HG03565 (cell line): ENCODE measurements around the gene DIRAS2.

Source experiments
- ATAC-seq: cut with Tn5 transposase; IDR thresholded peaks from one replicate; pipeline ENCODE4 v1.9.1; 2021; ENCODE audit warnings: mild to moderate bottlenecking, moderate library complexity; ENCODE audit not compliant: unreplicated experiment

DIRAS2 gene

DNA sequence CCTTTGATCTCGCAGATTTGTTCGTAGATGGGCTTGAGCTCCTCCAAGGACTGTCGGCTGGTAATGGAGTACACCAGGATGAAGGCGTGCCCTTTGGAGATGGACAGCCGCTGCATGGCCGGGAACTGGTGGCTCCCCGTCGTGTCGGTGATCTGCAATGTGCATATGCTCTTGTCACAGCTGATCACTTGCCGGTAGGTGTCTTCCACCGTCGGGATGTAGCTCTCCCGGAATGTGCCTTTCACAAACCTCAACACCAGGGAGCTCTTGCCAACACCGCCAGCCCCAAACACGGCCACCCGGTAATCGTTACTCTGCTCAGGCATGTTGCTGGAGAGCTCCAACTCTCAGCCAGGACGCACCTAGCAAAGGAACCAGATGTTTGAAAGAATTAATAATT, 29.1 kb downstream of the DIRAS2 start:
- ATAC-seq: no peak

DNA sequence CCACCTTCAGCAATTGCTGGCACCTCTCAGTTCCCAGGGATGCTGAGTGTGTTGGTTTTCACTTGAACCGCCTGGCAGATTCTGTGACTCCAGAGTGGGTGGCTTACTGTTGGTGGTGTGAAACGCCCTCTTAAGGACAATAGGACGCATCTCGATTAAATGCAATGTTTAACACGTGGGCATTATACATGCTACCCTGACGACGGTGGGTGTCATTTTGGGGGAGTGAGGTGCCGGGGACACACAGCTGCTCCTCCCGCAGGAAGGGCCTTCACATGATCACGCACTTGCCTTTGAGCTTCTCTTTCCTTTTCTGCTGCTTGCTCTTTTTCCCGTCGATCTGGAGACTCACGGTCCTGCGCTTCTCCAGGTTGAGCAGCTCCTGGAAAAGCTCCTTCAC, 29.7 kb downstream of the DIRAS2 start:
- no peak for ATAC-seq

- ATAC-seq: no peak
Observed at GRCh38 chr9:90611568-90611967, 31.1 kb downstream of the DIRAS2 start.

- no peak for ATAC-seq
Observed at GRCh38 chr9:90611121-90611520, 31.5 kb downstream of the DIRAS2 start.

DNA sequence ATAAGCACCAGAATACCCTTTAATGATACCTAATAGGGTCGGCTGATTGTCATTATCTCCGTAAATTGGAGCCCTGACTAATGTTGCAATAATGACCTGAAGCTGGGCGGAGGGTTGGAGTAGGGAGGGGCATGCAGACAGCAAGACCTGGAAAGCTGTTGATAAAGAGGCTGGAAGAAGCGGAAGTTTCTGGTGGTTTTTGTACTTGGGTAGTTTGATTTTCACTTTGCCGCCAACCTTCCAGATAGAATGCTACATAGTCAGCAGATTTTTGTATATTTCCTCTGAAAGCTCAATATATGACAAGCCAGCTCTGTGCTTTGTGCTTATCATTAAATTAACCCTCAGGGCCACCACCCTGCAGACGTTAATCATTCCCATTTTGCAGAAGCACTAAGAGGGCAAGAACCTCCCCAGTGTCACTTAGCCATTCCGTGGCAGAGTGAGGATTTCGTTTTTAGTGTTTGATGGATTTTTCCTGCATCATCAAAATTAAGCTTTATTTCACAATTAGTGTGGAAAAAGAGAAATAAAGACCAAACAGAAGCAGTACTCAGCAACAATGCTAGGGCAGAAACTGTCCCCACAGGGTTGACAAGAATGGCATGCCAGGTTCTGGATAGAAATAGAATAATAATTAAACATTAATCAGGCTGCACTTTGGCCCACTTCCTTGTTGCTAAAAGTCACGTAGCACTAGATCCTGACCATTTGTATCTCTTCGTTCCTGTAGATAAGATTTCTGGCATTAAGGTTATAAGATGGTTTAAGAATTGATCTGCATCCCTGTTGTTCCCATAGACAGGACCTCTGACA, 34.7 kb downstream of the DIRAS2 start:
- ATAC-seq: no peak

DNA sequence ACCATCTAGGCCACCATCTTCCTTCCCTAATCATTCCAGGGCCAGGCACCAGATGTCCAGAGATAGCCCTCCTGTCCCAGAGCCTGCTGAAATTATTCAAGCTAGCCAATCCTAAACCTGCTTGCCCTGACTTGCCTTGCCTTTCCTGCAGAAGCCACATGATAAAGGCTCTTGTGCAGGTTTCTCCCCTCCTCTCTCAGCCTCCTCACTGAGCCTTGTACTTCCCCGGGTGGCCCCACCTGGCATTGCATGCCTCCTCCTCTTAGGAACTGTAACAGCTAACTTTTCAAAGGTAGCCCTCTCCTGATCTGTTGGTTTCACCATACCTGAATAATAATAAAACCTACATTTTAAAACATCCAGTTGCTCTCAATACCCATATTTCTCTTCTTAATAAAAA, 42.6 kb downstream of the DIRAS2 start:
- no peak for ATAC-seq

DNA sequence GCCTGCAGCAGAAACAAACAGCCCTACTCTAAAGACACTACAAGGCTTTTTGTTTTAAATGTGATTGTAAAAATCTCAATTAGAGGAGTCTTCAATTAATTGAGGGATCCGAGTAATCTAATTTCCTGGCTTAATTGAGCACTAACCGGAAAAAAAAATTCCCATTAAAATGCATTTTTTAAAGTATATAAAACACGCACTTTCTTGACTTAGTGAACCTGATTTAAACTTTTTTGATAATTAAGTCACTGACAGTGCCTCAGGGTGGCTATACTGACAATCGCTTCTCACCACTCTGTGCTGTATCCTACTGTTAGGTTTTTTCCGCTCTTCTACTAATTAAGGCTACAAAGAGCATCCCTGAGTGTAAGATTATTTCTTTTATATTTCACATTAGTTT, 44.4 kb downstream of the DIRAS2 start:
- ATAC-seq: no peak

- ATAC-seq: no peak
Observed at GRCh38 chr9:90593646-90594045, 49.0 kb downstream of the DIRAS2 start.

GRCh38 chr9:90580576-90580975, 62.0 kb downstream of the DIRAS2 start:
- ATAC-seq: no peak

DNA sequence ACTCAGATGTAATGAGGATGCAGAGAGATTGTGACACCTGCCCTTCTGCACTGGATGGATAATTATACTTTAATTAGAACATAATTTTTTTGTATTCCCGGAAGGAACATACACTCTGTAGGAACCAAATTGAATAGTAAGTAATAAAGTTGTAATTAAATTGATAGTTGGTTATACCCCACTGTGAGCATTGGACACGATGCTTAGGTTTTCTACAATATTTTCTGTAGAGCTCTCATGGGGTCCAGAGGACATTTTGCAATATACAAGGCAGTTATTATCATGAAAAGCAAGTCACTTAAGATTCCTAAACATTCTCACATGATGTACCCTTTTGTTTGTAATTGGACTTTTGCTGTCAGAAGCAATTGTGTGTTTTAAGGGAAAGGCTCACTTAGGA, 63.4 kb downstream of the DIRAS2 start:
- ATAC-seq: no peak

GRCh38 chr9:90578126-90578815, 64.4 kb downstream of the DIRAS2 start:
- ATAC-seq: no peak

DNA sequence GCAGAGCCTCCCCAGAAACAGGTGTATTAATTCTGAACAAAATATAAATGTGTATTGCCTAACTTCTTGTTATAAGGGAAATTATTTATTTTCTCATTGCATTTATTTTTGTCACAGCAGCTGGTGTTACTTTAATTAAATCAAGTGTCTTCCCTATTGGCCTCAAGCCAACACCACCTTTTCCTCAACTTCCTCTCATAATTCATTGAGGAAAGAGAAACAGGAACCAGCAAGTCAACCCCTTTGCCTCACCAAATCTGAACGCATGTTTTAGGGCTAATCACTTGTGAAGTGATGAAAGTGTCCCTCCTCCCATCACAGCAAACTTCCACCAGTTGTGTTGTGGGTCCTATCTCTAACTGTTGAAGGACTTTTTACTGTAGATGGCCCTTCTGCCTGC, 73.1 kb downstream of the DIRAS2 start:
- no peak for ATAC-seq

DNA sequence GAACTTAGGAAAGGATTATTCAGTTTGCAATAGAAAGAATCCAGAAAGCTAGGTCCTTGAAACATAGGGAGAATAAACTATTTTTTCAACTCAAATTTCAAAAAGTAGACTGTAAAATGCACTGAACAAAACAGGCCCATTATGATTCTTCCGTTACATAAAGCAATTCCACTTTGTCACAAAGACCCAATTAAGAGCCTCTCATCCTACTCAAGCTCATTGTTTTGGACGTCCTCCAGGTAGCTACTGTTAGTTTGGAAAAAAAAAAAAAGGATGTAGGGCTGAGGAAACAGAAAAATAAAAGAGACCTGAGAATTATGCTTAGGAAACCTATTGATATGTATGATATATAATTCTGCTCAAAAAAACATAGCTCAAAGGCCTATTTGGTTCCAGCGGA, 74.0 kb downstream of the DIRAS2 start:
- no peak for ATAC-seq

GRCh38 chr9:90562229-90562628, 80.4 kb downstream of the DIRAS2 start:
- ATAC-seq: no peak
